HG03045 (cell line): Measurements from ENCODE around the gene DNAH2.
"Not testable (repeated sequence)": the region's sequence is repeated elsewhere in the genome, so short reads cannot be mapped to it uniquely, and the experiment has no call there.

ENCODE experiments used
- ATAC-seq: cut with Tn5 transposase; IDR thresholded peaks from one replicate; pipeline ENCODE4 v1.9.1; 2021; ENCODE audit warnings: mild to moderate bottlenecking, moderate library complexity; ENCODE audit not compliant: unreplicated experiment

Gene DNAH2

DNA sequence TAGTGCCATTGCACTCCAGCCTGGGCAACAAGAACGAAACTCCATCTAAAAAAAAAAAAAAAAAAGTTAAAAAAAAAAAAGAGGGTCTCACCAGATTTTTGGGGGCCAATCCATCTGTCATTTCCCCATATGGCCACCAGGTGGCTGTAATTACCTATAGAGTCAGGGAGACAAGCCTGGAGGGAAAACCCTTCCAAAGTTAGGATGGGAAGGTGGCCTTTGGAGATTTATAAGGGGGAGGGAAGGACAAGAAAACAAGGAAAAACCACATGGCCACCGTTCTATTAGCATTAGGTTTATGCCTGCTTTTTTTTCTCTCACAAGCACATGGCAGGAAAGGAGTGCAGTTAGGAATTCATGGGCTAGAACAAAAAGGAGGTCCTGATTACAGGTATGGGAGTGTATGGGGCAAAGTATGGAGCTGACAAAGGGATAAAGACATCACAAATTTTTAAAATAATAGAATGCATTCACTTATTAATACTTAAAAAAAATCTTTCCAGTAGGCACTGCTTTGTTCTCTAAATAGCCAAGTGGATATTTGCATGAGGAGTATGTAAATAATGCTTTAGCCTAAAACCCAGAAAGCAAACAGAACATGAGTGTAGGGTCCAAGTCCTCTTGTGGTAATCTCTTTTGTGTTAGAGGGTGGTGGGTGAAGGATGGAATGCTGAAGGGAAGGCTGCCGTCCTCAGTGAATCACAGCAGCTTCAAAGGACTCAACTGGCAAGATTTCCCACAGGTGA is 145.3 kb downstream of the DNAH2 start:
- no peak for ATAC-seq

DNA sequence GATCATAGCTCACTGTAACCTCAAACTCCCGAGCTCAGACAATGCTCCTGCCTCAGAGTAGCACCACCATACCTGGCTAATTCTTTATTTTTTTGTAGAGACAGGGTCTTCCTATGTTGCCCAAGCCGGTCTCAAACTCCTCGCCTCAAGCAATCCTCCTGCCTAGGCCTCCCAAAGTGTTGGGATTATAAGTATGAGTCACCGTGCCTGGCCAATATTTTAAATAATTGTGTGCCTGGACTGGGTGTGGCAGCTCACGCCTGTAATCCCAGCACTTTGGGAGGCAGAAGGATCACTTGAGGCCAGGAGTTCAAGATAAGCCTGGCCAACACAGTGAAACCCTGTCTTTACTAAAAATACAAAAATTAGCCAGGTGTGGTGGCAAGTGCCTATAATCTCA is 146.8 kb downstream of the DNAH2 start:
- not testable (repeated sequence) for ATAC-seq

DNA sequence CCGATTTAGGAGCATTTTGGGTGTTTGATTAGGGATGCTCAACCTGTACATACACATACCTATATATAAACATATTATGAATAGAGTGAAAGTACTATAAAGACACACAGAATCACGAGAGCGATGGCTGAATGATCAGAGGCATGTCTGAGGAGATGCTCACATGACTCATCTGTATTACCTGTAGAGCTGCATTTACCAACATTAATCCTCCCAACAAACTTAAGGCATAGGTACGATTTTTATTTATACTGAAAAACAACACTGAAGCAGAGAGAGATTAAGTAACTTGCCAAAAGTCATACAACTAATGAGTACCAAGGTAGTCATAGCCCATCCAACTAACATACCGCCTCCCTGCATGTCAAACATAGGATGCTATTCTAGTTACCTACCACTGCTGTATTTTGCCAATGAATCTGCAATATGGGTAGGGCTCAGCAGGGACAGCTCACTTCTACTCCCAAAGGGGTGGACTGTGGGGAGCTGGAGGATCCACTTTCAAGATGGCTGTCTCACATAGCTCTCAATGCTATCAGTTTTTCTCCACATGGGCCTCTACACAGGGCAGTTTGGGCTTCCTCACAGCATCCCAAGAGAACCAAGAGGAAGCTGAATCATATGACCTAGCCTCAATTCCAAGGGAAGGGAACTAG is 147.6 kb downstream of the DNAH2 start:
- no peak for ATAC-seq

GRCh38 chr17:7867881-7868329 is 150.4 kb downstream of the DNAH2 start:
- no peak for ATAC-seq

DNA sequence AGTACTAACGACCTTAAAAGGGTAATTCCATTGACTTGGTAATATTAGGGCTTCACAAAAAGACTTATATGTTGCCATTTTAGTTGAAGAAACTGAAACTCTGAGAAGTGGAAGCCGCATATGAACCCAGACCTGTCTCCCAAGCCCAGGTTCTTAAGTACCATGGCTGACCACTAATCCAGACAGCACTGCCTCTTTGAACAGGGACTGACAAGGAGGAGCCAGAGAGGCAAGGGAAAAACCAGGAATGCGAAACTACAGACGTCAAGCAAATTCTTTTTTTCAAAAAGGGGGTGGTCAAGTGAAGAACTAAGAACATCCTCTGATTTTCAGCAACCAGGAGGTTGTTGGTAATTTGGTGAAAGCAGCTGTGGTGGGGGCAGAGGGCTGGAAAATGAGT is 155.5 kb downstream of the DNAH2 start:
- no peak for ATAC-seq

DNA sequence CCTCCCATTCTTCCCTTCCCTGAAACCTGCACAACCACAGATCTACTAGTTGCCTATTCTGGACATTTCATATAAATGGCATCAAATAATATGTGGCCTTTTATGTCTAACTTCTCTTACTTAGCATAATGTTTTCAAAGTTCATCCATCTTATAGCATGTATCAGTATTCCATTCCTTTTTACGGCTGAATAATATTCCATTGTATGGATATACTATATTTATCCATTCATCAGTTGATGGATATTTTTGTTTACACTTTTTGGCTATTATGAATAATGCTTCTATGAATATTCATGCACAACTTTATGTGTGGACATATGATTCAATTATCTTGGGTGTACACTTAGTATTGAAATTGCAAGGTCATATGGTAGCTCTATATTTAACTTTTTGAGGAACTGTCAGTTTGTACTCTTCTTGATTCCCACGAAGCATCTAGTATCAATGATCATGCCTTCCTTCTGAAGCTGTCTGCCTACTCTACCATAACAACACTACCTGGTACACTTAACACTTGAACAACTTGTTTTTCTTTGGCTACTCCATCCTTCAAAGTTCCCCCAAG is 158.3 kb downstream of the DNAH2 start:
- ATAC-seq: no peak

- no peak for ATAC-seq
Measured at GRCh38 chr17:7878234-7878633, 160.7 kb downstream of the DNAH2 start.

DNA sequence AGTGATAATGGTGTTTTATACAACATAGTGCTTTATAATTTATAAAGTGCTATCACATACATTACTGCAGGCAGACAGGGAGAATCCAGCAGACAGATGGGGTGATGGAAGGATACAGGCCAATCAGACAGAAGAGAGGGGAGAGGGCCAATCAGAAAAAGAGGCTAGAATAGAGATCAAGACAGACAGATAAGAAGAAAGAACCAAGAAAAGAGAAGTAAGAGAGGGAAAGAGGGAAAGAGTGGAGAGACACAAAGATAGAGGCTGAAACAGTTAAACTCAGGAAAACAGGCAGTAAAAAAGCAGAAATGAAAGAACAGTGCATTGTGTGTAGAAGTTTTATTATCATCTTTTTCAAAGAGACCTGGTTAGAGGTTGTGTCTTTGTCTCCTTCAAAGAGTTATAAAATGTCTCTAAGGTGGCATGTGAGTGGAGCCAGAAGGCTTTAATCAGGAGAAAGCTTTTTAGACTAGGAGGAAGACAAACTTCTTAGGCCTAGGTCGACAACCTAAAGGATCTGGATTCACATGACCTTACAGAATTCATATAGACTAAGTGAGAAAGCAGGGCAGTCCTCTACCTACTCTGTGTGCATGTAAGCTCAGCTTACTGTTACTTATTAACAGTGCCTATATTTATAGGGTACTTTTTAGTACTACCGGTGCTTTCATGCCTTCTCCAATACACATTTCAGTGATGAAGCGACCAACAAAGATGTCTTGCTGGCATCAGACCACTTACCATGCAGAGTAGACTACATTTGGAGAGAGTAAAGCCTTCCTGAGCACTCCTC is 162.7 kb downstream of the DNAH2 start:
- no peak for ATAC-seq

- no peak for ATAC-seq
Measured at GRCh38 chr17:7881276-7882054, 163.9 kb downstream of the DNAH2 start.

- ATAC-seq: no peak
Measured at GRCh38 chr17:7882068-7882467, 164.5 kb downstream of the DNAH2 start.

DNA sequence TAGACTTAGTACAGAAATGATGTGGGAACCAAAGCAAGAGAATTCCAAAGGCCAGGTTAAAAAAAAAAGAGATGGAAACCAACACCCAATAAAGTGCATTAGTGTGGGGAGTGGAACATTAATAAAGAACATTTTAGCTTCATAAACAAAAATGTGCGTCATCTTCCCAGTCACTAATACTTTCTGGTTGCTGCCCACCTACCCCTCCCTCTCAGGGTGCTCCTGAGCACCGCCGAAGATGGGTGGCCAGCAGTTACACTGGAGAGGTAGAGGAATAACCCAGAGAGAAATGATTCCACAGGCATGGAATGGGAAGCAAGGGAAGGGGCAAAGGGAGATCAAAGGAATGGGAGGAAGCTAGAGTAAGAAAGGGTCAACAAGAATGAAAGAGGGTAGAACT is 165.1 kb downstream of the DNAH2 start:
- no peak for ATAC-seq
